ENCODE data around the gene GSS.
A peak's percentile ranks its signal among the peaks of the same experiment; 100 is the strongest.
"Not testable (repeated sequence)": the region's sequence is repeated elsewhere in the genome, so short reads cannot be mapped to it uniquely, and the experiment has no call there.

The GSS gene

GRCh38 chr20:34916774-34917354 is 38.7 kb downstream of the GSS start:
- FAIRE-seq (no peak), DNase-seq (ENCODE audit: insufficient read length, low spot score) (no peak)

- no peak for FAIRE-seq
Observed at GRCh38 chr20:34915749-34916455, 39.7 kb downstream of the GSS start.

GRCh38 chr20:34915131-34915530 is 40.5 kb downstream of the GSS start:
- FAIRE-seq, result no peak

More at GRCh38 chr20:34915749-34916455, 39.7 kb downstream of the GSS start:
- DNase-seq (ENCODE audit: insufficient read length, low spot score), result no peak

GRCh38 chr20:34907616-34908469 is 47.8 kb downstream of the GSS start:
- DNase-seq (ENCODE audit: insufficient read length, low spot score), result peak; percentile 89

More at GRCh38 chr20:34915131-34915530, 40.5 kb downstream of the GSS start:
- no peak for DNase-seq (ENCODE audit: insufficient read length, low spot score)

GRCh38 chr20:34904202-34904621 is 51.4 kb downstream of the GSS start:
- no peak for FAIRE-seq
- no peak for DNase-seq (ENCODE audit: insufficient read length, low spot score)

More at GRCh38 chr20:34907616-34908469, 47.8 kb downstream of the GSS start:
- FAIRE-seq, result no peak

- not testable (repeated sequence) for FAIRE-seq; DNase-seq (ENCODE audit: insufficient read length, low spot score)
Observed at GRCh38 chr20:34898731-34899130, 56.9 kb downstream of the GSS start.

GRCh38 chr20:34898129-34898528 is 57.5 kb downstream of the GSS start:
- not testable (repeated sequence) for FAIRE-seq; DNase-seq (ENCODE audit: insufficient read length, low spot score)

- DNase-seq (ENCODE audit: insufficient read length, low spot score), result no peak
- no peak for FAIRE-seq
Observed at GRCh38 chr20:34896086-34896621, 59.5 kb downstream of the GSS start.

GRCh38 chr20:34895465-34895864 is 60.1 kb downstream of the GSS start:
- FAIRE-seq, result no peak

GRCh38 chr20:34894723-34895122 is 60.9 kb downstream of the GSS start:
- FAIRE-seq (no peak), DNase-seq (ENCODE audit: insufficient read length, low spot score) (no peak)

More at GRCh38 chr20:34895465-34895864, 60.1 kb downstream of the GSS start:
- no peak for DNase-seq (ENCODE audit: insufficient read length, low spot score)

GRCh38 chr20:34892671-34893070 is 62.9 kb downstream of the GSS start:
- DNase-seq (ENCODE audit: insufficient read length, low spot score), result no peak
- FAIRE-seq, result no peak

GRCh38 chr20:34891166-34892062 is 64.2 kb downstream of the GSS start:
- peak; percentile 28 for DNase-seq (ENCODE audit: insufficient read length, low spot score)
- no peak for FAIRE-seq

GRCh38 chr20:34888468-34888867 is 67.1 kb downstream of the GSS start:
- FAIRE-seq (no peak), DNase-seq (ENCODE audit: insufficient read length, low spot score) (no peak)

- DNase-seq (ENCODE audit: insufficient read length, low spot score), result no peak
- FAIRE-seq, result no peak
Observed at GRCh38 chr20:34887023-34887422, 68.6 kb downstream of the GSS start.

- DNase-seq (ENCODE audit: insufficient read length, low spot score) (no peak), FAIRE-seq (no peak)
Observed at GRCh38 chr20:34886122-34886521, 69.5 kb downstream of the GSS start.

- DNase-seq (ENCODE audit: insufficient read length, low spot score) (no peak), FAIRE-seq (no peak)
Observed at GRCh38 chr20:34884260-34884659, 71.3 kb downstream of the GSS start.

GRCh38 chr20:34883809-34884208 is 71.8 kb downstream of the GSS start:
- no peak for FAIRE-seq
- no peak for DNase-seq (ENCODE audit: insufficient read length, low spot score)

- FAIRE-seq (no peak), DNase-seq (ENCODE audit: insufficient read length, low spot score) (no peak)
Observed at GRCh38 chr20:34883087-34883688, 72.4 kb downstream of the GSS start.

GRCh38 chr20:34881689-34882088 is 73.9 kb downstream of the GSS start:
- DNase-seq (ENCODE audit: insufficient read length, low spot score) (no peak), FAIRE-seq (no peak)

- FAIRE-seq; DNase-seq (ENCODE audit: insufficient read length, low spot score): not testable (repeated sequence)
Observed at GRCh38 chr20:34880971-34881370, 74.6 kb downstream of the GSS start.
